ENCODE measurements around the gene KIAA1958. TPM values are rescaled to one million over a fixed set of nuclear protein-coding genes. Genes with fewer than 3 reads are reported as not detected.
A peak's percentile ranks its signal among the peaks of the same experiment; 100 is the strongest.

Gene KIAA1958
- total RNA-seq, 1 donor from 2014 or later, result 4.4 TPM

GRCh38 chr9:112477330-112477729, 9.3 kb upstream of the KIAA1958 start:
- Mint-ChIP-seq H3K4me1 (ENCODE audit: low read depth) (no peaks in the 10 kb centered on the region), H3K4me3 (ENCODE audit: unreplicated experiment) (no peak overlapping the region)
- TF ChIP-seq CTCF (IDR thresholded peaks at IDR 0.05), result no peak

GRCh38 chr9:112479221-112479620, 7.4 kb upstream of the KIAA1958 start:
- no peak overlapping the region for H3K27ac Mint-ChIP-seq (ENCODE audit: unreplicated experiment)
- no peak for TF ChIP-seq CTCF (IDR thresholded peaks at IDR 0.05)

More at GRCh38 chr9:112477330-112477729, 9.3 kb upstream of the KIAA1958 start:
- Mint-ChIP-seq H3K27me3 (ENCODE audit: low read depth) (no peaks in the 10 kb centered on the region), H3K9me3 (ENCODE audit: low read depth) (peaks cover 14% of the 10 kb centered on the region), H3K36me3 (ENCODE audit: low read depth) (peaks cover 15% of the 10 kb centered on the region), H3K27ac (ENCODE audit: unreplicated experiment) (no peak overlapping the region)
- DNase-seq (ENCODE audit: low spot score), result no peak

GRCh38 chr9:112484607-112485006, 2.0 kb upstream of the KIAA1958 start:
- Mint-ChIP-seq H3K4me1 (ENCODE audit: low read depth) (peaks cover 16% of the 10 kb centered on the region), H3K9me3 (ENCODE audit: low read depth) (no peaks in the 10 kb centered on the region), H3K4me3 (ENCODE audit: unreplicated experiment) (no peak overlapping the region), H3K27me3 (ENCODE audit: low read depth) (no peaks in the 10 kb centered on the region), H3K27ac (ENCODE audit: unreplicated experiment) (no peak overlapping the region), H3K36me3 (ENCODE audit: low read depth) (no peaks in the 10 kb centered on the region)
- no peak for TF ChIP-seq CTCF (IDR thresholded peaks at IDR 0.05)
- DNase-seq (ENCODE audit: low spot score), result no peak

More at GRCh38 chr9:112479221-112479620, 7.4 kb upstream of the KIAA1958 start:
- Mint-ChIP-seq H3K36me3 (ENCODE audit: low read depth) (peaks cover 12% of the 10 kb centered on the region), H3K4me3 (ENCODE audit: unreplicated experiment) (no peak overlapping the region), H3K4me1 (ENCODE audit: low read depth) (no peaks in the 10 kb centered on the region), H3K9me3 (ENCODE audit: low read depth) (peaks cover 14% of the 10 kb centered on the region), H3K27me3 (ENCODE audit: low read depth) (no peaks in the 10 kb centered on the region)
- no peak for DNase-seq (ENCODE audit: low spot score)

- Mint-ChIP-seq H3K27me3 (ENCODE audit: low read depth) (no peaks in the 10 kb centered on the region), H3K4me1 (ENCODE audit: low read depth) (peaks cover 16% of the 10 kb centered on the region), H3K4me3 (ENCODE audit: unreplicated experiment) (peak overlapping the region; percentile 87), H3K27ac (ENCODE audit: unreplicated experiment) (no peak overlapping the region), H3K36me3 (ENCODE audit: low read depth) (no peaks in the 10 kb centered on the region), H3K9me3 (ENCODE audit: low read depth) (no peaks in the 10 kb centered on the region)
- TF ChIP-seq CTCF (IDR thresholded peaks at IDR 0.05), result no peak
- no peak for DNase-seq (ENCODE audit: low spot score)
Measured at GRCh38 chr9:112485574-112485973, 1.1 kb upstream of the KIAA1958 start.

- Mint-ChIP-seq H3K9me3 (ENCODE audit: low read depth) (no peaks in the 10 kb centered on the region), H3K27ac (ENCODE audit: unreplicated experiment) (peak overlapping the region; percentile 51), H3K4me1 (ENCODE audit: low read depth) (peaks cover 22% of the 10 kb centered on the region), H3K27me3 (ENCODE audit: low read depth) (no peaks in the 10 kb centered on the region), H3K4me3 (ENCODE audit: unreplicated experiment) (peak overlapping the region; percentile 93), H3K36me3 (ENCODE audit: low read depth) (no peaks in the 10 kb centered on the region)
- TF ChIP-seq CTCF (IDR thresholded peaks at IDR 0.05), result peak; percentile 17
- DNase-seq (ENCODE audit: low spot score), result no peak
Measured at GRCh38 chr9:112487008-112487798, 576 bp downstream of the KIAA1958 start.
